NCI-H2171 (cell line): ENCODE measurements around the gene CAMK1G.

Experiments used
- DNase-seq: peaks from one replicate; lab custom pipeline; 2025; lab: John Stamatoyannopoulos, UW

Gene CAMK1G

DNA sequence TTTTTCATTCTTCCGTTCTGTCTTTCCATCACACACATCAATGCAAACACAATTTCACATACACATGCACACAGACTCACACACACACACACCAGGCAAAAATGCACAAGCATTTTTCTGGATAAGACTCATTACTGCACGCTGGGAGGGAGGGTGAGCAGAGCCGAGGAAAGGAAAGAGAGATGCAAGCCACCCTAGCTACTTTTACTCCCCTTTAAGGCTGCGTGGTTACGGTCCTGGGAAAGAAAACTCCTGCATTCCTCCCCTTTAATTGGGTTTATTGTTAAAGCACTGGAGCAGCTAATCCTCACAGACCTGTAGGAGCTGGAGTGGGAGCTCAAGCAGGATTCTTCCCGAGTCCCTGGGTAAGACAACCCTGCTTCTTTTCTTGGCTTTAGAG is at the start of gene CAMK1G:
TSS of gene CAMK1G (plus strand) at position 307 of the 400 bp plus-strand sequence. CDS start 11,270 bp downstream, outside the sequence.
- DNase-seq = no peak

- peak; percentile 37 for DNase-seq
Measured at GRCh38 chr1:209534496-209535250, 48.8 kb upstream of the CAMK1G start.

- no peak for DNase-seq
Measured at GRCh38 chr1:209536843-209537242, 46.7 kb upstream of the CAMK1G start.

DNA sequence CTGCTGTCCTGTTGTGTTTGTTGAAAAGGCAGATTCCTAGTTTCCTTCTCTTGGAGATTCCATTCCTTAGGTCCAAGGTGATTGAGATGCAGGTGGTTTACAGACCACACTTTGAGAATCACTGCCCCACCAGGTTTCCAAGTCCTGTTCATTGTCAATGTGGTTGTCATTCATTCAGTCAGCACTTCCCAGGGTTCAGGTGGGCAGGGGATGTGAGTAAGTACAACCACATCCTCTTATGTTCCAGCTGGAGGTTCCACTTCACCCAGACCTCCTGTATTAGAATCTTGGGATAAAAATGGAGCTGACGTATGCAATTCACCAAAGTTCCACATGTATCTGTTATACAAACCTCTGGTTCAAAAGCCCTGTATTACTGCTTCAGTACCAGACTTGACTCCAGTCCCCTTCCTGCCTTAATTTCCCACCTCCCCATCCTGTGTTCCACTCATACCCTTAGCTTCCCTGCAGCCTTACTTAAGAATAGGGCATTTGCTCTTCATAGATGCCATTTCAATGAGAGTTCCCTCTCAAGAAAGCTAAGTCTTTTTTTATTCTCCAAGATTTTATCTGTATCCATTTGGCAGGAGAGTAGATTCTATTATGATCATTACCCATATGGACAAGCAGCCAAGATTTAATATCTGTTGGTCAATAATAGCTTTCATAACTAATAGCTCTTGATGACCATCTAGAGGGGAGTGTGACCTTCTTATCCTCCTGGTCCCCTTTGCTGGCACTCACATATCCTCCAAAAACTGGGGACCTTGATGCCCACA is 46.0 kb upstream of the CAMK1G start:
- no peak for DNase-seq

DNA sequence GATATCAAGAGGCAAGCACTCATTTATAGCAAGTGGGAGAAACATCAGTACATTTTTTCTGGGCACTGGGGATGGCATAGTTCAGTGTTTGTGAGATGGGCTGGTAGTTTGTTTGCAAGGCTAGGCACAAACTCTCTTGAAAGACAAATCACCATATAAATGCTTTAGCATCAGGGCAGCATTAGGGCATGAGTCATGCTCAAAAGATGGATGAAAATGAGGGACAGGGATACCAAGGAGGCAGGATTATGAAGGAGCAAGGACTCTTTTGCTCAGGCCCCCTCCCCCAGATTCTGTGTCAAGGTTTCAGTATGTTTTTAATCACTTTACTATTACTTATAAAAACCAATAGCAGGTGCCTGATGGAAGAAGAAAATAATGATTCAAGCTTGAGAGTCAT is 43.9 kb upstream of the CAMK1G start:
- no peak for DNase-seq

DNA sequence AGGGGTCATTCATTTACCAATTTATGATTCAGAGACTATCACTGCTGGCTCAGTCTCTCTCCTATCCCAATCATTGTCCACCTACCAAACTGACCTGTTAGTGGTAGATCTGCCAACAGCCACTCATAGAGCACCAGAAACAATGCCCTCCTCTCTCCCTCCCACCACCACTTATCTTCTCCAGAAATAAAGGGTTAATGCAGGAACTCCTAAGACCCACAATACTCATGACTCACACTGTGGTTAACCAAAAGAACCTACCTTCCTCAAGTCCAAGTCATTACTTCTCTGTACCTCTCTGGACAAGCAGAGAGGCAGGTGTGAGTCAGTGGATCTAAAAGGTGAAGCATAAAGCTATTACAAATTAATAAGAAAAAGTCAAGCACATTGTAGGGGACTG is 40.9 kb upstream of the CAMK1G start:
- DNase-seq = no peak

- no peak for DNase-seq
Measured at GRCh38 chr1:209544098-209544497, 39.4 kb upstream of the CAMK1G start.

DNA sequence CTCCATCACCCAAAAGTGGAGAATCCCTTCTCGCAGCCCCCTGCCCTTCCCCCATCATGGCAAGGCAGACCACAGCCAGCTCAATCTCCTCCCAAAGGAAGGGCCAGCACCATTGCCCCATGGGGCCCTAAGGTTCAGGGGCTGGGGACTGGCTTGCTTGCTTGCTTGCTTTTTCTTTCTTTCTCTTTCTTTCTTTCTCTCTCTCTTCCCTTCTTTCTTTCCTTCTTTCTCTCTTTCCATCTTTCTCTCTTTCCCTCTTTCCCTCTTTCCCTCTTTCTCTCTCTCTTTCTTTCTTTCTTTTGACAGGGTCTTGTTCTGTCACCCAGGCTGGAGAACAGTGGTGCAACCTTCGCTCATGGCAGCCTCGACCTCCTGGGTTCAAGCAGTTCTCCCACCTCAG is 38.1 kb upstream of the CAMK1G start:
- no peak for DNase-seq

GRCh38 chr1:209546390-209547085 is 37.0 kb upstream of the CAMK1G start:
- DNase-seq = no peak

- no peak for DNase-seq
Measured at GRCh38 chr1:209547626-209548025, 35.9 kb upstream of the CAMK1G start.

- no peak for DNase-seq
Measured at GRCh38 chr1:209549443-209550205, 33.9 kb upstream of the CAMK1G start.

DNA sequence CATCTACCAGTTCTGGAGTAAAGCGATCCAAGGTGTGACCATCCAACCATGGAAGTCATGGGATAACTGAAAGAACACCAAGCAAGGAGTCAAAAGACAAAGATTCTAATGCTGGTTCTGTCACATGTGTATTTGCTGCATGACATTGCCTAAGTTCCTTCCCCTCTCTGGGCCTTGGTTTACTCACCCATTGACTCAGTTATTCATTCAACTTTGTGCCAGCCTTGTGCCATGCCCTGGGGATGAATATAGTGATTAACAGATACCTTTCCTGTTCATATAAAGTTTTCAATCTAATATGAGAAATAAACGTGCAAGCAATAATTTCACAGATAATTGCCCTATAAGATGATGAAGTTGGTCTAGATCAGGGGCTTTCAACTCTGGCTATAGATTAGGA is 33.0 kb upstream of the CAMK1G start:
- DNase-seq = no peak

DNA sequence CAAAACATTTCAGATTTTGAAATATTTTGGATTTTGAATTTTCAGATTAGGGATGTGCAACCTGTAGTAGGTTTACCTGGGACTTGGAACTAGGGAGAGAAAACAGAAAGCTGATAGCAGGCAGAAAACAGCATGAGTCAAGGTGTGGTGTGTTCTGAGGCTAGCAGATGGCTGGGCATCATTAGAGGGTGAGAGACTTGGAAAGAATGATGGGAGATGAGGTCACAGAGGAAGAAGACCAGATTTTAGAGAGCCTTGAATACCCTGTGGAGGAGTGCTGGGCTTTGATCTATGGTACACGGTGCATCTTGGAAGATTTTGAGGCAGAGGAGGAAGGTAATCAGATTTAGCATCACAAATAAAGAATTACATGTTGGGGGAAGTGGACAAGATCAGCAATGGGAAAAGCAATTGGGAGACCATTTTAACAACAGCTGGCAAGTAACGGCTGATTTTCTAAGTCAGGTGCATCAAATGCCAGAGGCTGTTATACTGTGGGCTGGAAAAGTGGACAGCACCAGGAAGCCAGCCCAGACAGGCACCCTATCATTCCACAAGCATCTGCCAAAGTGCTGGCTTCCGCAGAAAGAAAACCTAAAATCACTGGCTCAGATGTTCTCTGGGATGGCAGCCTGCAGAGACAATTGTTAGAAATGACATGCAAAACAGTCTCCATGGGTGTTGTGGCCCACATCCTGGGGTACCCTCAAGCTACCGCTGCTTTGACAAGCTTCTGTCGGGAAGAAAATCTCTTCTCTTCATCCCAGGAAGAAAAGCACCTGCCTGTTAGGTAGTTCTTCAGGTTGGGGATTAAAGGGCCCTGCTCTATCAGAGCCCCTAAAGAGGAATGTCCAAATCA is 30.9 kb upstream of the CAMK1G start:
- DNase-seq = peak; percentile 25

- DNase-seq = no peak
Measured at GRCh38 chr1:209554761-209555611, 28.5 kb upstream of the CAMK1G start.

GRCh38 chr1:209556162-209556690 is 27.3 kb upstream of the CAMK1G start:
- DNase-seq = no peak

- DNase-seq = no peak
Measured at GRCh38 chr1:209557221-209557620, 26.3 kb upstream of the CAMK1G start.

DNA sequence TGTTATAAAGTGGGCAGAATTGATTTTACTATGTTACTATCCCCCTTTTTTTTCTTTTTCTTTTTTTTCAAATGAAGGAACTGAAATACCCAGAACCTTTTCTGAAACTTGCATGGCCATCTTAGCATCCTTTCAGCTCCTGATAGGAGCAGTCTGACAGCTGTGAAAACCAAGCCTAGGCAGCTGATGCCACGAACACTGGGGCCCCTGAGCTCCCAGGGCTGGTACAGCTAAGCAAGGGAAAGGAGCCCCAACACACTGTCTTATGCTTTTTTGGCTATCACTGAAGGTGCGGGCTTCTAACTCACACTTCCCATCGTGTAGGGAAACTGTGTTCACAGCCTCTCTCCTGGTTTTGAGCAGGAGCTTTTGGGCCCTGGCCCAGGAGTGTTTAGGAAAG is 23.0 kb upstream of the CAMK1G start:
- DNase-seq = no peak

GRCh38 chr1:209560952-209561351 is 22.6 kb upstream of the CAMK1G start:
- DNase-seq = no peak

- DNase-seq = no peak
Measured at GRCh38 chr1:209561532-209561931, 22.0 kb upstream of the CAMK1G start.

DNA sequence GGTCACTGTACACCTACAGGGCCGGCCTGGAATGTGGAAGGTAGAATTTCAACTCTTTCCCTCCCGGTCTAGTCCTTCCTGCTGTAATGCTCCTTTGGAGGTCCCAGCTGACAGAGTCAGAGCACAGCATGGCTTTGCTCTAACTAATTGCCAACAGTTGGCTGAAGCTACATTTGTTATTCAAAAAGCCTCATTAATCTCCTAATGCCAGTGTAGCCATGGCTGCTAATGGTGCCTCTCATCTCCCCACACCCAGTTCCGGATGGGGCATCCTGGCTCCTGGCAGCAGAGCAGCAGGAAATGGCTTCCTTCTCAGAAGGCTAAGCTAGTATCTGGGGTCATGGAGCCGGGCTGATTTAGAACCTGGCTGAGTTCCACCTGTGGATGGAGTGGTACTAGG is 18.7 kb upstream of the CAMK1G start:
- no peak for DNase-seq
